MCF 10A (cell line): ENCODE measurements around the gene SLC12A3. TPM values are rescaled to one million over a fixed set of nuclear protein-coding genes. Genes with fewer than 3 reads are reported as not detected.

Source experiments
- BruUV-seq: library from RNA; stranded (reverse); fragments of 400-500 nt; replicated peaks from 2 replicates; lab custom pipeline; 2021; lab: Mats Ljungman, UMichigan
- CTCF ChIA-PET: fragments of 300-600 bp; sonication (Branson Sonifier 250); formaldehyde crosslinking; extraction: SDS; loops from one replicate; lab custom pipeline; 2021; ENCODE audit warnings: antibody characterized with exemption, inconsistent platforms; lab: Yijun Ruan, JAX
- POLR2A ChIA-PET: fragments of 300-600, 350-650 bp; sonication (Branson Sonifier 250); formaldehyde crosslinking; extraction: SDS; loops from one replicate; lab custom pipeline; 2020; ENCODE audit warnings: antibody characterized with exemption, inconsistent platforms; lab: Yijun Ruan, JAX
- DNase-seq: peaks from one replicate; pipeline ENCODE4 v3.0.0-alpha.2; 2018; ENCODE audit not compliant: unreplicated experiment
- H3K27ac Mint-ChIP-seq: one replicate; pipeline ENCODE4 v1.8.0; 2022; ENCODE audit warnings: mild to moderate bottlenecking, low read depth, mixed read lengths; ENCODE audit not compliant: unreplicated experiment
- H3K27me3 Mint-ChIP-seq: one replicate; pipeline ENCODE4 v1.8.0; 2022; ENCODE audit warnings: mixed read lengths; ENCODE audit not compliant: insufficient read depth, unreplicated experiment
- H3K36me3 Mint-ChIP-seq: one replicate; pipeline ENCODE4 v1.8.0; 2022; ENCODE audit warnings: mild to moderate bottlenecking, moderate library complexity, mixed read lengths; ENCODE audit not compliant: insufficient read depth, unreplicated experiment
- H3K4me1 Mint-ChIP-seq: one replicate; pipeline ENCODE4 v1.8.0; 2022; ENCODE audit warnings: mixed read lengths; ENCODE audit not compliant: insufficient read depth, unreplicated experiment
- H3K4me3 Mint-ChIP-seq: one replicate; pipeline ENCODE4 v1.8.0; 2022; ENCODE audit warnings: mild to moderate bottlenecking, moderate library complexity, mixed read lengths; ENCODE audit not compliant: unreplicated experiment
- H3K9me3 Mint-ChIP-seq: one replicate; pipeline ENCODE4 v1.8.0; 2022; ENCODE audit warnings: mixed read lengths; ENCODE audit not compliant: unreplicated experiment
- CTCF ChIP-seq: fragments of 200-600 bp; IDR thresholded peaks from one replicate; pipeline ENCODE4 v1.8.0; 2022; ENCODE audit warnings: antibody characterized with exemption, mild to moderate bottlenecking; ENCODE audit not compliant: unreplicated experiment
- intact Hi-C: fragments of 100-400 bp; cut with micrococcal nuclease; formaldehyde crosslinking; loops from 2 replicates; pipeline ENCODE4 v1.14.1; 2022
- total RNA-seq: library from RNA; stranded (reverse); gene quantifications from 2 replicates; pipeline ENCODE4 v1.2.3, GENCODE V29; 2022

Gene SLC12A3
- total RNA-seq, 1 experiment from 2014 or later, result not detected

- Mint-ChIP-seq H3K9me3 (no peaks in the 10 kb centered on the region), H3K4me1 (peaks cover 5% of the 10 kb centered on the region), H3K27ac (no peak overlapping the region), H3K4me3 (no peak overlapping the region), H3K36me3 (no peaks in the 10 kb centered on the region), H3K27me3 (no peaks in the 10 kb centered on the region)
- CTCF ChIA-PET, result interaction anchor here (2.7 kb wide), 1 partner anchor 10 kb away, joined by 11 read pairs; no protein-coding TSS in a partner anchor
- no peak for TF ChIP-seq CTCF
- BruUV-seq, result no TSS peak
- intact Hi-C loops, result no loop called here
- DNase-seq, result no peak
- POLR2A ChIA-PET, result interaction anchor here (0.7 kb wide), 1 partner anchor 17 kb away, joined by 3 read pairs; no protein-coding TSS in a partner anchor
These were observed 11.0 kb downstream of the SLC12A3 start for GRCh38 chr16:56876048-56876447.

GRCh38 chr16:56877486-56878182 lies 12.6 kb downstream of the SLC12A3 start:
- ChIA-PET CTCF (interaction anchor here (1.0 kb wide), 1 partner anchor 8 kb away, joined by 3 read pairs; no protein-coding TSS in a partner anchor), POLR2A (no interaction called here)
- no peaks in the 10 kb centered on the region for H3K27me3 Mint-ChIP-seq
- no peak overlapping the region for H3K4me3 Mint-ChIP-seq
- DNase-seq, result no peak
- BruUV-seq, result no TSS peak
- H3K36me3 Mint-ChIP-seq, result no peaks in the 10 kb centered on the region
- H3K27ac Mint-ChIP-seq, result no peak overlapping the region
- H3K9me3 Mint-ChIP-seq, result no peaks in the 10 kb centered on the region
- H3K4me1 Mint-ChIP-seq, result no peaks in the 10 kb centered on the region
- intact Hi-C loops, result no loop called here
- no peak for TF ChIP-seq CTCF

GRCh38 chr16:56878282-56878854 lies 13.4 kb downstream of the SLC12A3 start:
- H3K9me3 Mint-ChIP-seq, result no peaks in the 10 kb centered on the region
- no peaks in the 10 kb centered on the region for H3K36me3 Mint-ChIP-seq
- TF ChIP-seq CTCF, result no peak
- DNase-seq, result no peak
- no peaks in the 10 kb centered on the region for H3K4me1 Mint-ChIP-seq
- intact Hi-C loops, result no loop called here
- no TSS peak for BruUV-seq
- H3K27me3 Mint-ChIP-seq, result no peaks in the 10 kb centered on the region
- ChIA-PET CTCF (interaction anchor here (0.7 to 1.1 kb wide), 3 partner anchors 9 to 533 kb away, joined by 3 read pairs; no protein-coding TSS in a partner anchor), POLR2A (no interaction called here)
- no peak overlapping the region for H3K27ac Mint-ChIP-seq
- H3K4me3 Mint-ChIP-seq, result no peak overlapping the region

- Mint-ChIP-seq H3K27ac (no peak overlapping the region), H3K27me3 (no peaks in the 10 kb centered on the region), H3K36me3 (no peaks in the 10 kb centered on the region), H3K9me3 (no peaks in the 10 kb centered on the region), H3K4me1 (no peaks in the 10 kb centered on the region), H3K4me3 (no peak overlapping the region)
- no peak for TF ChIP-seq CTCF
- DNase-seq, result no peak
- ChIA-PET POLR2A (no interaction called here), CTCF (interaction anchor here (1.1 kb wide), 1 partner anchor 11 kb away, joined by 3 read pairs; no protein-coding TSS in a partner anchor)
- intact Hi-C loops, result no loop called here
- no TSS peak for BruUV-seq
These were observed 14.3 kb downstream of the SLC12A3 start for GRCh38 chr16:56879276-56879675.
